ENCODE data around the gene RNASET2.

DNA sequence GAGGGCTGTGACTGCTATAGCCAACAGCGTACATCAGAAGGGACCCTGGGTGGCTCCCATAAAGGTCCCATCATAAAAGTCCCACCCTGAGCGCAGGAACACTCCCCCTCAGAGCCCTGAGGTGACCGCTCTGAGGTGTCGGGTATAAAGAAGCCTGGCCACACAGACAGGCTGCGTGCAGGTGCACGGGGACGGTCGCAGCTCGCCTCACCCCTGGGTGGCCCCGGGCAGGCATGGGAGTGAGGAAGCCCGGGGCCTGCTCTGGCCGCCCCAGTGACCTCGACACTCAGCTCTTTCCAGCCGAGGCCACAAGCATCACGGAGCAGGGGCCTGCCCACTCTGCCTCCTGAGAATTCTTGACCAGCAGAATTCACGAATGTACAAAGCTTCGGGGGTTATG is 14.4 kb upstream of the RNASET2 start:
- TF ChIP-seq EZH2 (IDR thresholded peaks at IDR 0.05; ENCODE audit: borderline replicate concordance, low read length) (no peak), CTCF (IDR thresholded peaks at IDR 0.05; ENCODE audit: low read length) (no peak)

All from OCI-LY1 (cell line).